Astrocyte of the hippocampus (primary cell): ENCODE results near the gene VASP.
A peak's percentile ranks its signal among the peaks of the same experiment; 100 is the strongest.

Source experiments
- DNase-seq: peaks from one replicate; pipeline ENCODE4 v3.0.0; 2011; ENCODE audit warnings: low read depth, low spot score

Gene VASP

DNA sequence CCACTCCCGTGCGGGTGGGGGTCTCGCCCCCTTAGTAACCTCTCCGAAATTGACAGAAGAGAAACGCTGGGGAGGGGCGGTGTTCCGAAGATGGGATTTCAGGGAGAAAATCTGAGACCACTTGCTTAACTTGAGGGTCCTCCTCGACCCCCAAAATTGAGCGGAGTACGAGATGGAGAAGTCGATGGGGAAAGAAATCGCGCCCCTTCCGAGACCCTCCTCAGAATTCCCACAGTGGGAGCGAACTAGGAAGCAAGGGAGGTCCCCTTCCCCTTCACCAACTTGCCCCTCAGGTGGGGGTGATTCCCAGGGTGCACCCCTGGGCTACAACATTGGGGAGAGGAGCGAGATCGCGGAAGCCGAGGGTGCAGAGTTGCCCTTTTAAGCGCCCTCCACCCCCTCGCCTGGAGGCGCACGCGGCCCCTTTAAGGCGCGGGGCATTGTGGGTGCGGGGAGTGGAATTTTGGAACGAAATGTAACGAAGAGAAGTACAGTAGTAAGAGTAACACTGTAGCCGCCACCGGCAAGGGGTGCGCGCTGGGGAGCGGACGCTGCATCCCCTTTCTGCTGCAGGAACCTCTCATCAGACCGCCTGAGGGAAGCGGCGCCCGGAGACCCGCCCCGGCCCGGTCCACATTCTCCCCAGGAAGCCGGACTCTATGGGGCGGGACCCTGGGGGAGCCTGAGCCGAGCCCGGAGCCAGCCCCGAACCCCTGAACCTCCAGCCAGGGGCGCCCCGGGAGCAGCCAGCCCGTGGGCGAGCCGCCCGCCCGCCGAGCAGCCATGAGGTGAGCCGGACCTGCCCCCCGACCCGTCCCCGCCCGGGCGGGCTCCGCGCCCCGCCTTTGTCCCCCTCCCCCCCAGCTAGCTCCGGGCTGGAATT, at the start of gene VASP:
Gene VASP (plus strand): TSS at position 491 of the 883 bp plus-strand sequence. CDS start 293 bp downstream, at position 784.
- DNase-seq = peak; percentile 94

DNA sequence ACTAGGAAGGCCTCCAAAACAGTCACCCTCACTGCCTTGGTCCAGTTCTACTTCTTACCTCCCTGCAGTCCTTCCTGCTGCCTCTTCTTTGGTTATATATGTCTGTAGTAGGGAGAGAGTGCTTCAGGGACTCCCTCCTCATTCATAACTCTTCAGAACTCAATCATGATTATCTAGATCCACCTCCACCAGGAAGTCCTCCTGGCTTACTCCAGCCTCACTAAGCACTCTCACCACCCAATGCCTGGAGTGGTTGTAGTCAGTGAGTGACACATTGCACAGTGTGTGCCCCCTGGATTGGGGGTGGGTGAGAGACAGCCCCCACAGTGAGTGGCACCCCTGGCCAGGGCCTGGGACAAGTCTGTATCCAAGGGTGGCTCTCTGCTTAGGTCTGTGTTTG, 49.5 kb upstream of the VASP start:
- DNase-seq = no peak

DNA sequence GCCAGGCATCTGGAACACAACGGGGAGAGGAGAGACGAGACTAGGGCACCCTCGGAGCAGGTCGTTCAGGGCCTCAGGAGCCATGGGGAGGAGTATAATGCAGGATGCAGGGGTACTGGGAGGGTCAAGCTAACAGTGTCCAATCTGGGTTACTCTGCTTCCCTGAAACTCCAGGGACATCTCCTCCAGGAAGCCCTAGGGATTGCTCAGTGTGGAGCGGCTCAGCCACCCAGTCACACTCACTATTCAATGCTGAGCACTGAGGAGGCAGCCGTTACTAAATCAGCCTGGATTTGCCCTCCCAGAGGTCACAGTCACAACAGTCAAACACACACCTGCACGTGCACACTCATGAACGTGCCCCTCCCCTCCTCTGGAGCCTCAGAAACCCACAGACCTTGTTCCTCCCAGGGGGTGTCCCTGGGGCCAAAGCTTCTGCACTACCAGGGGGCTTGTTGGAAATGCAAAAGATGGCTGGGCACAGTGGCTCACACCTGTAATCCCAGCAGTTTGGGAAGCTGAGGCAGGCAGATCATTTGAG, 46.4 kb upstream of the VASP start:
- no peak for DNase-seq

DNA sequence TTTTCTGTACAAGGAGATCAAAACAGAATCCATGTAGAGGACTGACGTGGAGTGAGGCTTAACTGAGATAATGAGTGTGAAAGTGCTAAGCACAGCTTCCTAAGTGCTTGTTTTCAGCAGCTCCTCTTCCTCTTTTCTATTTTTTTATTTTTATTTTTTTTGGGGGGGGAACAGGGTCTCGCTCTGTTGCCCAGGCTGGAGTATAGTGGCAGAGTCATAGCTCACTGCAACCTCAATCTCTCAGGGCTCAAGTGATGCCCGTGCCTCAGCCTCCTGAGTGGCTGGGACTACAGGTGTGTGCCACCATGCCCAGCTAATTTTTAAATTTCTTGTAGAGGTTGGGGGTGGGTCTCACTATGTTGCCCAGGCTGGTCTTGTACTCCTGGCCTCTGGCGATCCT, 45.1 kb upstream of the VASP start:
- DNase-seq = no peak

DNA sequence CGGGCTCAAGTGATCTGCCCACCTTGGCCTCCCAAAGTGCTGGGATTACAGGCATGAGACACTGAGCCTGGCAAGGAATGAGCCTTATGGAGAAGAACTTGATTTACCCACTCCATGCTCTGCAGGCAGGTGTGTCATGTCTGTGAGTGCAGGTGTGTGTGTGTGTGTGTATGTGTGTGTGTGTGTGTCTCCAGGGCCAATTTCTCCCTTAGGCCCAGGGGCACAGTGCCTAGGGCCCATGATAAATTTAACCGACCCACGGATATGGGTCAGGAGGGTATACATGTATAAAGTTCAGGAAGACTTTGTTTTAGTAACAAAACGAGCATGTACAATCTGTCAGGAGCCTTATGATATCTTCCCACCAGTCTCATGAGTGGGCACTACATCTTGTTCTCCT, 44.0 kb upstream of the VASP start:
- DNase-seq = no peak

DNA sequence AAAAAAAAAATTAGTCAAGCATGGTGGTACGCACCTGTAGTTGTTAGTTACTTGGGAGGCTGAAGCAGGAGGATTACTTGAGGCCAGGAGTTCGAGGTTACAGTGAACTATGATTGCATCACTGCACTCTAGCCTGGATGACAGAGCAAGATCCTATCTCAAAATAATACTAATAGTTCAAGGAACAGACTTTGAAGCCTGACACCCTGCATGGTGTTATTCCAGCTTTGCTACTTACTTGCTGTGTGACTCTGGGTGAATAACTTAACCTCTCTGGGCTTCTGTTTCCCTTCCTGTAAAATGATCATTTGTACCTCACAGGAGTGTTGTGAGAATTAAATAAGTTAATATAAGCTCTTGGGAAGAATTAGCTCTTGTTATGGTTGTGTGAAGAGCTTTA, 43.0 kb upstream of the VASP start:
- no peak for DNase-seq

DNA sequence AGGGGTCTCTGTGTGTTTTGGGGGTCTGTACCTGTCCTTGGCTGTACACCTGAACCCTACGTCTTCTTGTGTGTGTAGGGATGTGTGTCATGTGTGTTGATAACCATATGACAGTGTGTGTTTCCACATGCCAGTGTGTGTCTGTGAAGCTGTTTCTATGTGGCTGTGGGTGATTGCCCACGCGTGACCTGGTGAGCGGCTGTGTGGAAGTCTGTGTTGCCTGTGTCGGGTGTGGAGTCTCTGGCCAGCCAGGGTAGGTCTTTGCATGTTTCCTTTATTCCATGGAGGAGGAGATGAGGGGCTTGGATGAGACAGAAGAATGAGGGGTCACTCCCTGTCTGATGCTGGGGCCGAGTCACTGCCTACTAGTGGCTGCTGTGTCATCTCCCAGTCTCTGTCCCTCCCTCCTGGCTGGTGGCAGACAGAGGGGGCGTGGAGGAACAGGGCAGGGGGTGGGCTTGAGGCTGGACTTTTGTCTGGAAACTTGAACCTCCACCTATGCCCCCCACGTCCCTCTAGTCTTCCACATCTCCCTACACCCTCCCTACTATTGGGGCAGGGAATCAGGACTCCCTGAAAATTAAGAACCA, 42.3 kb upstream of the VASP start:
- no peak for DNase-seq

DNA sequence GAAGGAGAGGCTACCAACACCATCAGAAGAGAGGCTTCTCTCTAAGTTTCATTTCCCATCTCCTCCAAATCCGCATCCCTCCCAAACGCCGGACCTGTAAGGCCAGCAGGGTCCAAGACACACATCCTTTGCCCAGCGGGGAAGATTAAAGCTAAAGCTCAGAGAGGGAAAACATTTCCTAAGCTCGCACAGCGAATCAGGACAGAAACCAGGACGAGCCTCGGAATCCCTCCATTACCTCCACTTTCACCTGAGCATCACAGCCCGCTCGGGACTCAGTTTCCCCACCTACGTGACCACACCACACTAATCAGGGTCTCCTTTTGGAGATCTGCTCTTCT, 40.2 kb upstream of the VASP start:
- DNase-seq = no peak

DNA sequence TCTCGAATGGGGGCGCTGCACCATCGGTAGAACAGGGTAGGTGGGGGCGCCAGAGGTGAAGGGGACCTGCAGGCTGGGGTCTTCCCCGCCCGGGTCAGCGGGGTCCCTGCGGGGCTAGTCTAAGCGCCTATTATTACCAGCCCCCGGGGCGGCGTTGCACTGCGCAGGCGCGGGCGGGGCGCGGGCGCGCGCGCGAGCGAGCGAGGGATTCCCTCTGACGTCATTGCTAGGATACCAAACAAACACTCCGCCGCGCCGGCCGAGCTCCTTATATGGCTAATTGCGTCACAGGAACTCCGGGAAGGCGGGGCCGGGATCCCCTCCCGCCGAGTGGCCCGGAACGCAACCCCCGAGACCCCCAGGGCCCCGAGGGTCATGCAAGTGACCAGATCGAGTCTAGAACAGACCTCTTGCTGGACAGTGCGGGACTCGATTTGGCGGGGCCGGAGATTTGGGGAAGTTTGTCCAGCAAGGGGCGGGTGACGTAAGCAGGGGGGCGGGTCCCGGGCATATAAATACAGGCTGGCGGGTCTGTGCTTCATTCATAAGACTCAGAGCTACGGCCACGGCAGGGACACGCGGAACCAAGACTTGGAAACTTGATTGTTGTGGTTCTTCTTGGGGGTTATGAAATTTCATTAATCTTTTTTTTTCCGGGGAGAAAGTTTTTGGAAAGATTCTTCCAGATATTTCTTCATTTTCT, 39.7 kb upstream of the VASP start, which contains the start of gene FOSB:
Gene FOSB (plus strand): TSS at position 541 of the 703 bp plus-strand sequence. CDS start 591 bp downstream, outside the sequence.
- peak; percentile 97 for DNase-seq

DNA sequence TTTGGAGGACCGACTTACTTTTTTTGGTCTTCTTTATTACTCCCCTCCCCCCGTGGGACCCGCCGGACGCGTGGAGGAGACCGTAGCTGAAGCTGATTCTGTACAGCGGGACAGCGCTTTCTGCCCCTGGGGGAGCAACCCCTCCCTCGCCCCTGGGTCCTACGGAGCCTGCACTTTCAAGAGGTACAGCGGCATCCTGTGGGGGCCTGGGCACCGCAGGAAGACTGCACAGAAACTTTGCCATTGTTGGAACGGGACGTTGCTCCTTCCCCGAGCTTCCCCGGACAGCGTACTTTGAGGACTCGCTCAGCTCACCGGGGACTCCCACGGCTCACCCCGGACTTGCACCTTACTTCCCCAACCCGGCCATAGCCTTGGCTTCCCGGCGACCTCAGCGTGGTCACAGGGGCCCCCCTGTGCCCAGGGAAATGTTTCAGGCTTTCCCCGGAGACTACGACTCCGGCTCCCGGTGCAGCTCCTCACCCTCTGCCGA, 39.1 kb upstream of the VASP start:
- DNase-seq = peak; percentile 51

DNA sequence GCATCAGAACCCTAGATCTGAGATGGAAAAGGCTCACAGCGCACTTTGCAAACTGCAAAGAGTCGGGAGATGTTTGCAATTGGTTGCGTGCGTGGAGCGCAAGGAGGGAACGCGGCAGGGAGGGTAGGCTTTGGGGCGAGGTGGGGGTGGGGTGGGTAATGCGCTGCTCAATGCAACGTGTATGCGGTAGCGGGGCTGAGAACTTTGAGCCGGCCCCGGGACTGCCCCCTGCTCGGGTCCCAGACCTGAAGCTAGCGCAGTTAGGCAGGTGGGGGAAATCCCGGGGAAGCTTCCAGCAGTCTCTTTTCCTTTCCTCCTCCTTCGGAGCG, 38.5 kb upstream of the VASP start:
- DNase-seq = no peak

DNA sequence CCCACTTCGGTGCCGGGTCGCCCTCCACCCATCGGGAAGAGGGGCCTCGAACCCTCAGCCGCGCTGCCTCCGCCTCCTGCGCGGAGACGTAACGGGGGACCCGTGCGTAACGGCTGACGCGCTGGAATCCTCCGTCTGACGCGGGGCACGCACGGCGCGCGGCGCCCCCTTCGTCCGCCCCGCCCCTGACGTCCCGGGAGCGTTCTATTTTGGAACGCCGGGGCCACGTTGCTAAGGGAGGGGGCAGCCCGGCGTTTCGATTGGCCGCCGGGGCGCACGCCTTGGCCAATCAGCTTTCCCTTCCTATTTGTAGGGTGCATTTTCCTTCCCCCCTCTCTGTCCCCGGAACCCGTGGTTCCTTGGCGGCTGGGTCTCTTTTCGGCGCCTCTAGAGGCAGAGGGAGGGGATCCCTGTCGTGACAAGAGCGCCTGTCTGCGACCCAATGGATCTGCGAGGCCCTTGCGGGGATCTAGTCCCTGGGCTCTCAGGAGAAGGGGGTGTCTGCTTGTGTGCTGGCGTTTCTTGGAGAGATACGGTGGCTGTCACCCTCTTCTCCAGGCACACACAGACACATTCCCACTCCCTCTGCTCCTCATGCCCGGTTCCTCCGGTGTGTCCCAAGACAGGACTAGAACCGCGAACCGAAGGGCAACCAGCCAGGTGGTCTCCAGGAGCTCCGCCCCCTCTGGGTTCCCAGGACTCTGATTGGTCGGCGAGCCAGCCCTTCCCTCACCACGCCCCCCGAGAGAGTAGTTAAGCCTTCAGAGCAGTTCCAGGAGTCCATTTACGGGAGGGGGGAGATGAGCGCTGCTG, 37.9 kb upstream of the VASP start:
- peak; percentile 97 for DNase-seq

DNA sequence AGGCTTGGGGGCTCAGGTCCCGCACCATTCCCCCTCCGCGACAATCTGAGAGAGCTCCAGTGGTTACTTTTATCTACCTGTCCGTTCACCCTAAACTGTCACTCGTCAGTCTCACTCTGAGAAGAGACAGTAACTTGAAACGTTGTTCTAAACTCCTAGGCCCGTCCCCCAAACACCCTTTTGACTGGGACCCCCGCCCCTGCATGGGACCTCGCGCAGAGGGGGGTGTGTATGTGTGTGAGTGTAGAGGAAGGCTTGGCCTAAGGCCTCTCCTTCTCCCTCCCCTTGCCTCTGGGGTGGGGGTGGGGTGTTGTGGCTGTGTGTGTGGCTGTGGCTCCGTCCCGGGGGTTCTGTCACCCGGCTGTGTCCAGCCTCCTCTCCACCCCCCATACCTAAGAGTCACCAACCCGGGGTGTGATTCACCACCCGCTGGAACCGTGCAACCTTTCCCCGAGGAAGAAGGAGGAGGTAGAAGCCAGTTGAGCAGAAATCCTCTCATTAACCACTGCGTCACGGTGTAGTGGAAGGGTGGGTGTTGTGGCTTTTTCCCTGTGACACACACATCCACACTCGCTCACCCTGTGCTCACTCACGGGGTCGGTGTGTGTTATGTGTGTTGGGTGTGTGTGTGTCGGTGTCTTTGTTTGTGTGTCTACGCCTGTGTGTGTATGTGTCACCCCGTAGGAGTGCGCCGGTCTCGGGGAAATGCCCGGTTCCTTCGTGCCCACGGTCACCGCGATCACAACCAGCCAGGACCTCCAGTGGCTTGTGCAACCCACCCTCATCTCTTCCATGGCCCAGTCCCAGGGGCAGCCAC, 37.1 kb upstream of the VASP start:
- peak; percentile 82 for DNase-seq

DNA sequence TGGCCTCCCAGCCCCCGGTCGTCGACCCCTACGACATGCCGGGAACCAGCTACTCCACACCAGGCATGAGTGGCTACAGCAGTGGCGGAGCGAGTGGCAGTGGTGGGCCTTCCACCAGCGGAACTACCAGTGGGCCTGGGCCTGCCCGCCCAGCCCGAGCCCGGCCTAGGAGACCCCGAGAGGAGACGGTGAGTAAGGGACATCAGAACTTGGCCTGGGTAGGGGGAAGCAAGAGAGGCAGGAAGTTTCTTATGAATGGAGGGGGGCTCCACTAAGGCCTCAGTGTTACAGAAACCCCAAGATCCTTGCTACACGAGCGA, 36.6 kb upstream of the VASP start:
- no peak for DNase-seq

DNA sequence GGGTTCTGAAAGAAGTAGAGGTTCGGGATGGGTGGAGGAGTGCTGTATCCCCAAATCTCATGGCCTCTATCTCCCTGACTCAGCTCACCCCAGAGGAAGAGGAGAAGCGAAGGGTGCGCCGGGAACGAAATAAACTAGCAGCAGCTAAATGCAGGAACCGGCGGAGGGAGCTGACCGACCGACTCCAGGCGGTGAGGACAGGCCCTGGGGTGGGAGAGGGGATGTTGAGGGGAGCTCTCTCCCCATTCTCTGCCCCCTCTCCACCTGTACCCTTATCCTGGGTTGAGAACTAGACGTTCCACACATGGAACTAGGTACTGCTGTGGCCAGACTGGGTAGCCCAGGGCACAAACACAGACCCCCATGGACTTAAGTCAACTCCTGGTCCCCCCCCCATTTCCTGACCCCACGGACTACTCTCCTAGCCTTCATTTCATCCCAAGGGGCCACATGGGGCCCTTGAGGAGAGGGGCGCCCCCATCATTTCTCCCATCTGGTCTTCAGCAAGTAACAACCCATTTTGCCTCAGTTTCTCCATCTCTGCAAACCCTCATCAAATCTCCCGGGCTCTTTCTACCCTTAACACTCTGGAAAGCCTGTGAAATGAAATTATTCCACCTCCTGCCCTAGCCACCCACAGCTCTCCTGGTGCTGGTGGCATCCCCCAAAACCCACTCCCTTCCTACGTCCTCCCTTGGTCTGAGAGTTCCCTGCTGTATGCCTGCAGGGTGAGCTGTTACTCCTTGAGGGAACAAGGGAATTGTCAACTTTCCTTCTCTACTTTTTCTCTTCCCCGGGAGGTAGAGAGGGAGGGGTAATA, 36.0 kb upstream of the VASP start:
- peak; percentile 22 for DNase-seq

DNA sequence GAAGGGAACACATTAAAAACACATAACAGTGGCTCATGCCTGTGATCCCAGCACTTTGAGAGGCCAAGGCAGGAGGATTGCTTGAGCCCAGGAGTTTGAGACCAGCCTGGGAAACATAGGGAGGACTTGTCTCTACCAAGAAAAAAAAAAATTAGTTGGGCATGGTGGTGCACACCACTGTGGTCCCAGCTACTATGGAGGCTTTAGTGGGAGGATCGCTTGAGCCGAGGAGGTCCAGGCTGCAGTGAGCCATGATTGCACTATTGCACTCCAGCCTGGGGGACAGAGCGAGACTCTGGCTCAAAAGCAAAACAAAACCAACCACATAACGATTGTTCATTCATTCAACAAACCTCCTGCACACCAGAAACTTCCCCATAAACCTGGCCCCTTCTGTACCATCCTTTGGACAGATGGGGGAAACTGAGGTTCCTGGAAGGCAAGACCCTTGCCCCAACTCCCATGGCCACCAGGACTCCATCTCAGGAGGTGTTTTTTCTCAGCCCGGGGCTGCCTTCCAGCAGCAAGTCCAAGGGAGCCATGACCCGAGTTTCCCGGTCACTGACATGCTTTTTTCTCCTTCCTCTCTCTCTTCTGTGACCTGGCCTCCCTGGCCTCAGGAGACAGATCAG, 35.2 kb upstream of the VASP start:
- DNase-seq = peak; percentile 39

DNA sequence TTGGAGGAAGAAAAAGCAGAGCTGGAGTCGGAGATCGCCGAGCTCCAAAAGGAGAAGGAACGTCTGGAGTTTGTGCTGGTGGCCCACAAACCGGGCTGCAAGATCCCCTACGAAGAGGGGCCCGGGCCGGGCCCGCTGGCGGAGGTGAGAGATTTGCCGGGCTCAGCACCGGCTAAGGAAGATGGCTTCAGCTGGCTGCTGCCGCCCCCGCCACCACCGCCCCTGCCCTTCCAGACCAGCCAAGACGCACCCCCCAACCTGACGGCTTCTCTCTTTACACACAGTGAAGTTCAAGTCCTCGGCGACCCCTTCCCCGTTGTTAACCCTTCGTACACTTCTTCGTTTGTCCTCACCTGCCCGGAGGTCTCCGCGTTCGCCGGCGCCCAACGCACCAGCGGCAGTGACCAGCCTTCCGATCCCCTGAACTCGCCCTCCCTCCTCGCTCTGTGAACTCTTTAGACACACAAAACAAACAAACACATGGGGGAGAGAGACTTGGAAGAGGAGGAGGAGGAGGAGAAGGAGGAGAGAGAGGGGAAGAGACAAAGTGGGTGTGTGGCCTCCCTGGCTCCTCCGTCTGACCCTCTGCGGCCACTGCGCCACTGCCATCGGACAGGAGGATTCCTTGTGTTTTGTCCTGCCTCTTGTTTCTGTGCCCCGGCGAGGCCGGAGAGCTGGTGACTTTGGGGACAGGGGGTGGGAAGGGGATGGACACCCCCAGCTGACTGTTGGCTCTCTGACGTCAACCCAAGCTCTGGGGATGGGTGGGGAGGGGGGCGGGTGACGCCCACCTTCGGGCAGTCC, 34.5 kb upstream of the VASP start:
- DNase-seq = peak; percentile 43

DNA sequence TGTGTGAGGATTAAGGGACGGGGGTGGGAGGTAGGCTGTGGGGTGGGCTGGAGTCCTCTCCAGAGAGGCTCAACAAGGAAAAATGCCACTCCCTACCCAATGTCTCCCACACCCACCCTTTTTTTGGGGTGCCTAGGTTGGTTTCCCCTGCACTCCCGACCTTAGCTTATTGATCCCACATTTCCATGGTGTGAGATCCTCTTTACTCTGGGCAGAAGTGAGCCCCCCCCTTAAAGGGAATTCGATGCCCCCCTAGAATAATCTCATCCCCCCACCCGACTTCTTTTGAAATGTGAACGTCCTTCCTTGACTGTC, 34.0 kb upstream of the VASP start:
- DNase-seq = peak; percentile 15
